EL (cell line): ENCODE data around the gene ATP2A3.
"Not testable (repeated sequence)": the region's sequence is repeated elsewhere in the genome, so short reads cannot be mapped to it uniquely, and the experiment has no call there.

Experiments used
- DNase-seq: peaks from one replicate; pipeline ENCODE4 v3.0.0-alpha.2; 2016

Gene ATP2A3

DNA sequence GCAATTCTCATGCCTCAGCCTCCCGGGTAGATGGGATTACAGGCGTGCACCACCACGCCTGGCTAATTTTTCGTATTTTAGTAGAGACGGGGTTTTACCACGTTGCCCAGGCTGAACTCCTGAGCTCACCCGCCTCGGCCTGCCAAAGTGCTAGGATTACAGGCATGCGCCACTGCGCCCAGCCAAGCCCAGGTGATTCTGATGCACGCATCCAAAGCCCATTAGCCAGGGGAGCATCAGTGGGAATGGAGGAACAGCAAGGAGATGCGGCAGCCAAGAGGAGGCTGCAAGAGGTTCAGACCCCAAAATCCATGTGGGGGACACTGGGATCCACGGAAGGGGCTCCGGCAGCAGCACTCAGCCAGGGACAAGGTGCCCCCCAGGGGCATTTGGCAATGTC lies 12.1 kb downstream of the ATP2A3 start:
- no peak for DNase-seq

DNA sequence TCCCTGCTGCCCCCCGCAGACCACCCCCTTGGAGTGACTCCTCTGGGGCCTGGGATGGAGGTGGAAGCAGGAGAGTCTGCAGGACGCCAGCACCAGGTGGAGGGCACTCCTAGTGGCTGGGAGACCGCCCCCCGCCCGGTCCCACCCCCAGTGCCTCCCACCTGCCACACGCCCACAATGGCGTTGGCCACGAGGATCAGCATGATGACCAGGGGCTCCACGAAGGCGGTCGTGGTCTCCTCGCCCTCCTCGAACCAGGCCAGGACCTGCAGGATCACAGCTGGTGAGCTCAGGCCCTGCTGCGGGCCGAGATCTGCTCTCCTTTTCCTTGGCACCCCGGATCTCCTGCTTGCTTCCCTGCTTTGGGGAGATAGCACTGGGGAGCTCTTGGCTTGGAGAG lies 12.8 kb downstream of the ATP2A3 start:
- no peak for DNase-seq

DNA sequence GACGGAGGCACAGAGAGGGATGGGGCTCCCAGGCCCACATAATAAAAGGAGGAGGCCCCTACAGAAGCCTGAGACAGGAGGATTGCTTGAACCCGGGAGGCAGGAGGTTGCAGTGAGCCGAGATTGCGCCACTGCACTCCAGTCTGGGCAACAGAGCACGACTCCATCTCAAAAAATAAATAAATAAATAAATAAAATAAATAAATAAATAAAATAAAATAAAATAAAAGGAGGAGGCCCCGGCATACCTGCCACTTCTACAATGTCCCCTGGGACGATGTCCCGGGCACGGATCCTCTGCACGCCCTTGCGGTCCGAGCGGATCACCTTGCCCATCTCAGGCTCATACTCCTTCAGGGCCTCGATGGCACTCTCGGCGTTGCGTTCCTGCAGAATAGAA lies 13.2 kb downstream of the ATP2A3 start:
- DNase-seq: no peak

DNA sequence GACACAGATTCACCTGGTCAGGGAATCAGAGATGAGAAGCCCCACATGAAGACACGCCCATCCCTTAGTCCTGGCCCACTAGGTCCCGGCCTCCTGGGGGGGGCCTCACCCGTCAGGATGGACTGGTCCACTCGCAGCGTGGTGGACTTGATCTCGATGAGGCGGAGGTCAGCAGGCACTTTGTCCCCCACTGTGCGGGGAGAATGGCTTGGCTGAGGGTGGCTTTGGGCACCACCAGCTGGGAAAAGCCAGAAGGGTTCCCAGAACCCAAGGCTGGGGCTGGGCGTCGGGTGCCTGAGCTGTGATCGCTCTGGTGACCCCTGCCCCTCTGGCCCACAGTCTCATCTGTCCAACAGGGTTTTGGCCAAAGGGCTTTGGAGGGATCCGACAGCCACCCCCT lies 13.7 kb downstream of the ATP2A3 start:
- no peak for DNase-seq

DNA sequence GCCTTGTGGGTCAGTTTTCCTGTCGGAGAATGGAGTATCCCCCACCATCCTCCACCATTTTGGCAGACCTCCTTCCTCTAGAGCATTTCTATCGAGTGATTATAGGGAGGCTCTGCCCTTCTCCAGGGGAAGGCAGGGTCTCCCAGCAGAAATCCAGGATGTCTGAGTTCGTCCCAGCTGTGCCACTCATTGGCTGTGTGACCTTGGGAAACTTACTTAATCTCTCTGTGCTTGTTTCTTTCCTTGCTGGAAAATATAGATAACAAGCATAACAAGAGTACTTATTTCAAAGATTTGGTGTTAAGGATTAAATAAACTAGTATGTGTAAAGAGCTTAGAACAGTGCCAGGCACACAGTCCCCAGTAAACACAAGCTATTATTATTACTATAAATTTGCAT lies 14.8 kb downstream of the ATP2A3 start:
- no peak for DNase-seq

DNA sequence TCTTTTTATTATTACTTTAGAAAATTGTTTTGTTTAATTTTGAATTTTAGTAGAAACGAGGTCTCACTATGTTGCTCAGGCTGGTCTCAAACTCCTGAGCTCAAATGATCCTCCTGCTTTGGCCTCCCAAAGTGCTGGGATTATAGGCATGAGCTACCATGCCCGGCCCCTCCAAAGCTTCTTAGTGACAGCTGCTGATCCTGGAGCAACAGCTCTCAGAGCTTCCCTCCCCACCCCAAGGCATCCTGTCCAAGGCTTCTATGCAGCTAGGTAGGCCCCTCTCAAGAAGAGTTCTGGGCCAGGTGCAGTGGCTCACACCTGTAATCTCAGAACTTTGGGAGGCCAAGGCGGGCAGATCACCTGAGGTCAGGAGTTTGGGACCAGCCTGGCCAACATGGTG lies 15.7 kb downstream of the ATP2A3 start:
- DNase-seq: not testable (repeated sequence)

DNA sequence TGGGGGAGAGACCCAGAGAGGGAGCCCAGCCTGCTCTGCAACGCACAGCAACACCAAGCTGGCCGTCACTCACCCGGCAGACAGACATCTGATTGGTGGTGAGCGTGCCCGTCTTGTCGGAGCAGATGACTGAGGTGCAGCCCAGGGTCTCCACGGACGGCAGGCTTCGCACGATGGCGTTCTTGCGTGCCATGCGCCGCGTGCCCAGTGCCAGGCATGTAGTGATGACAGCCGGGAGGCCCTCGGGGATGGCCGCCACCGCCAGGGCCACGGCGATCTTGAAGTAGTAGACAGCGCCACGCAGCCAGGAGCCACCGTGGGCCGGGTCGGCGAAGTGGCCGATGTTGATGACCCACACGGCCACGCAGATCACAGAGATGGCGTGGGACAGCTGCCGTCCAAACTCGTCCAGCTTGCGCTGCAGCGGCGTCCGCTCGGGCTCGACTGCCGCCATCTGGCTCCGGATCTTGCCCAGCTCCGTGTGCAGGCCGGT lies 16.9 kb downstream of the ATP2A3 start:
- no peak for DNase-seq

DNA sequence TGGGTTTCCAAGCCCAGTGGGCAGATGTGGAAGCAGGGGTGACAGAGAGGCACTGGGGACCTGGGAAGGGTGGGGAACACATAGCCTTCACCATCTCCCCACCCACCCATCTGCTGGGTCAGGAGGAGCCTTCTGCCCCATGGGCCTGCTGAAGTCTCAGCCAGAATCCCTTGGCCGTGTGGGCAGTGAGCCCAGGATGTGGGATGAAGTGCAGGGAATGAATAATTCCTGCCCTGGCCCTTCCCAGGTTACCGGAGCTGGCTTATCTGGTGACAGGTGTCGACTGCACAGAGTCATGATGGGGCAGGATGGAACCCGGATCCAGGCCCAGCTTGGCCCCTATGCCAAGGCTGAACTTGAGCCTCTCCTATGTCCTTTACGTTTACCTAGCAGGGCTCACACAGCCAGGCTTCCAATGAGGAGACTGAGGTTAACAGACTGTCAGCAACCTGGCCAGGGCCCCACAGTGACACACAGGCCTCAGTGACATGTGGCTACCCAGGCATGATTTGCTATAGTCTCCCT lies 17.5 kb downstream of the ATP2A3 start:
- no peak for DNase-seq

DNA sequence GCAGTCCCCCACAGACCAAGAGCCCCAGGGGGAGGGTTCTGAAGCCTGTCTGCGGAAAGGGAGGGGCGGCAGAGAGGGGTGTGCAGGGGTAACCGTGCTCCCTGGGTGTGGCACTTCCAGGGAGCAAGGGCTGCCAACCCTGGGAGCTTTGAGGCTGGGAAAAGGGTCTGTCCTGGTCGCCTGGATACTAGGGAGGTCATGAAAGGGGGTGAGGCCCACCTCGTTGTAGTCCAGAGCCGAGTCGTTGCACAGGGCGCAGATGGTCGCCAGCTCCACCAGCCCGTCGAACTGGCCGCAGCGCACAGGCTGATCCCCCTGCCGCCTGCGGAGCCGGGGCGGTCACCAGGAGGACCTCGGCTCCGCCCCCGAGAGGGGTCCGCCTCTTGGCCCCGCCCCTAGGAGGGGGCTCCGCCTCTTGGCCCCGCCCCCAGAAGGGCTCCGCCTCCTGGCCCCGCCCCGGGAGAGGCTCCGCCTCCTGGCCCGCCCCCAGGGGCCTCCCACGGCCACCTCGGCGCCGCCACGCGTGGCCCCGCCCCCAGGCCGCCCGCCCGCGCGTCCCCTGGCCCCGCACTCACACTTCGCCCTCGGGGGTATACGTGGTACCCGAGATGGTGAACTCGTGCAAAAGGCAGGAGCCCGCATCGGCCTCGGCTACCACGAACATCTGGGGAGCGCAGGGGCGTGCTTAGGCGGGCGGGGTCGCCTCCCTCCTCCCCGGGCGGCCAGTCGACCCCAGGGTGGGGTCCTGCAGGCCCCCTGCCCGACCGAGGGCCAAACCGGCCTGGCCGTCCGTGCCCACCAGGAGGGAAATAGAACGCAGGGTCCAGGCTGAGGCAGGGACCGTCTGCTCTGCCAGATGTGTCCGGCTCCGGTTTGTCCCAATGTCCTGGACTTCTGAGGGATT lies 19.5 kb downstream of the ATP2A3 start:
- DNase-seq: peak; percentile 71

DNA sequence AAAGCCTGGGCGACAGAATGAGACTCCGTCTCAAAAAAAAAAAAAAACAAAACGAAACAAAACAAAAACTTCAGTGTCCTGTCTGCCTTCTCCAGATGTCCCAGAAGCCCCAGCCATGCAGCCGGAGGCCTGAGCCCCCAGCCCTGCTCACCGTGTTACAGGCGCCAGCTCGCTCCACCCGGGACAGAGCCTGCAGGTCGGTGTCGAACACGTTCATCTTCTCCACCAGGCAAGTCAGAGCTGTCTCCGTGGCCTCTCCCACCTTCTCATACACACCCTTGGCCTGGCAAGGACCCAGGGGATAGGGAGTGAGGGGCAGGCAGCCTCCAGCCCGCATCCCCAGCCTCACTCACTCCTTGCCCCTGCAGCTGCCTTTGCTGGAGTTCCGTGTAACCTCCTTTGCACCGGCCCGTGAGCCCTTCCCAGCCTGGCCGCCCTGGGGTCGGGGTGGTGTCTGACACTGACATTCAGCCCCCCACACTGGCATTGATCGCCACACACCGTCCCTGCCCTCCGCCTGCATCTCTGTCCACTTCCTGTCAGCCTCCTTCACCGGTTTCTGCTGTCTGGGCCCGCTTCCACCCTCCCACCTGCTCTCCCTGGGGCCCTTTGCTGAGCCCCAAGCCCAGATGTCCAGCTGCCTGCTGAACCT lies 20.9 kb downstream of the ATP2A3 start:
- DNase-seq: no peak

DNA sequence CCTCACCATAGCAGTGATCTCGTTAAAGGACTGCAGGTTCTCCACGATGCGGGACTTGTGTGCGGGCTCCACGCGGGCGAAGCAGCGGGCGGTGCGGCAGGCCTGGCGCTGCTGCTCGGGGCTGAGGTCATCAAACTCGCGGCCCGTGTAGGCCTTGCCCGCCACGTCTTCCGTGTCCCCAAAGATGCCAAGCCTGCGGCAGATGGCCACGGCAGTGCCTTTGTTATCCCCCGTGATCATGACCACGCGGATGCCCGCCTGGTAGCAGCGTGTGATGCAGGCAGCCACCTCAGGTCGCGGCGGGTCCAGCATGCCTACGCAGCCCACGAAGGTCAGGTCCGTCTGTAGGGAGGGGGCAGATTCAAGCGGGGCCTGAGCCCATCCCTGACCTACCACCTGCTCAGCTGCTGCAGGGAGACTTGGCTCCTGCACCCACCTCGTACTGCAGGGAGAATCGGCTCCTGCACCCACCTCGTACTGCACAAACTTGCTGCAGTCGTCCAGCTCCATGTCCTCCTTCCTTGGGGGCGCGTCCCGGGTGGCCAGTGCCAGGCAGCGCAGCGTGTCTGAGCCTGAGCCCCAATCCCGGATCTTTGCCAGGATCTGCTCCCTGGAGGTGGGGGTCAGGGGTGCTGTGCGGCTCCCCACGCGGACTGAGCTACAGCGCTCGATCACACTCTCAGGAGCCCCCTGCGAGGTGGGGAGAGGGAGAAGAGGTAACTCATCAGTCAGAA lies 23.1 kb downstream of the ATP2A3 start:
- no peak for DNase-seq

DNA sequence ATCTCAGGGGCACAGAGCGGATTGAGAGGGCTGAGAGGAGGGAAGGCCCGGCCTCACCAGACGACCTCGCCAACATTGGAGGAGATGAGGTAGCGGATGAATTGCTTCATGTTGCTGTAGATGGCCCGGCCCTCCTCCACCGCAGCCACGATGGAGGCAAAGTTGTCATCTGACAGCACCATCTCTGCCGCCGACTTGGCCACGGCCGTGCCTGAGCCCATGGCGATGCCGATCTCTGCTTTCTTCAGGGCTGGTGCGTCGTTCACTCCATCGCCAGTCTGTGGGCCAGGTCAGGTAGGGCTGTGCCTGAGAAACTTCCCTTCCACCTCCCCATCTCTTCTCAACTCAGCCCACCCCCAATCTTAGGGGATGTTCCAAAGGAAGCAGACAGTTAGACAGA lies 26.9 kb downstream of the ATP2A3 start:
- no peak for DNase-seq

DNA sequence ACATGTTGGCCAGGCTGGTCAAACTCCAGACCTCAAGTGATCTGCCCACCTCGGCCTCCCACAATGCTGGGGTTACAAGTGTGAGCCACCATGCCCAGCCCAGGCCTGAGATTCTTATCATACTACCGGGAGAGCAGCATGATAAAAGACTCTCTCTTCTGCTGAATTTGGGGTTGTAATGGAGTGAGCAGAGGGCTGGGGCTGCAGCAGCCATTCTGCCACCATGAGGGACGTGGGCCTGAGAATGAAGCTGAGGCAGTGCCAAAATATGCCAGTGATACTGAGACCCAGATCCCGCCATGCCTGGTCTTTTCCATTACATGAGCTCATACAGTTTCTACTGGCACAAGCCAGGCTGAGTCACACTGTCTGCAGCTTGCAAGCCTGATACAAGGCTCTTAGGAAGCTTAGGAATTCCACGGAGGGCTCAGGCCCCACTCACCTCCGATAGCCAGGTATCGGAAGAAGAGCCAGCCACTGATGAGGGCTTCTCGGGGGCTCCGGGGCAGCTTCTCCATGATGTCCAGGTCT lies 28.3 kb downstream of the ATP2A3 start:
- peak; percentile 46 for DNase-seq

DNA sequence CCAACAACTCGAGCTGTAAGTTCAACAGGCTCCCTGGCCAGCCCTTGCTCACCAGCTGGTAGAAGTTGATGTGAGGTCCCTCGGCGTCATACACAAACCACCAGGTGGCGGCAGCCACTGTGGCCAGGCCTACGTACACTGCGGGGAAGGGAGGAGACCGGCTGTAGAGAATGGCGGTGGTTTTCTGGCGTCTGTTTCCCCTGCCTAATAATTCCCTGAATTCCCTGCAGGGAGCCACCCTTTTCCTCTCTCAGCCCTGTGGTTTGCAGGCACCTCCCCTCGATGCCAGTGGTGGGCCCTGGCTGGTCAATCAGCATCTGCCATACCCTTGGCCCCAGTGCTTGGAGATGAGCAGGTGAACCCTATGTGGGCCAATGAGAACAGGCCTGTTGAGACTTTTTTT lies 29.1 kb downstream of the ATP2A3 start:
- peak; percentile 56 for DNase-seq

DNA sequence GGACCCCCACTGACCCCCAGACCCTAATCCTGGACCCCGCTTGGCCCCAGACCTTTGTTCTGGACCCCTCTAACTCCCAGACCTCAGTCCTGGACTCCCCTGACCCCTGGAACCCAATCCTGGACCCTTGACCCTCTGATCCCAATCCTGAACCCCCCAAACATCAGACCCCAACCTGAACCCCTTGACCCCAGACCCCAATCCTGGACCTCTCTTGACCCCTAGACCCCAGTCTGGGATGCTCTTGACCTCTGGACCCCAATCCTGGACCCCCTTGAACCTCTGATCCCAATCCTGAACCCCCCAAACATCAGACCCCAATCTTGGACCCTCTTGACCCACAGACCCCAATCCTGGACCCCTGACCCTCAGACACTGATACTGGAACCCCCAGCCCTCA lies 34.5 kb downstream of the ATP2A3 start:
- DNase-seq: no peak

DNA sequence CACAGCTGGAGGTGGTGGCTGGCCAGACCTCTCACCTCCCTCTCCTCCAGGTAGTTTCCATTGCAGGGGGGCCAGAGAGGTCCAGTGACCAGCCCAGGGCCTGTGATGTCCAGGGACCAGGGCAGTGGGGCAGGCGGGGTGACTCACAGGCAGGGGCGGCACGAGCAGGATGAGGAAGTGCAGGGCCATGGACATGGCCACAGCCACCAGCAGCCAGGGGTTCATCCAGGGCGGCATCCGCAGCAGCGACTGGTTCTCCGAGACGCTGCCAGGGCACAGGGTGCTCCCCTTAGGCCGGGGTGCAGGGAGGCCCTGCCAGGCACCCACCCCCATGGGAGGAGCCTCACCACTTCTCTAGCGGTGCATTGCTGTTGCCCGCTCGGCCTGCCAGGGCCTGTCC lies 35.1 kb downstream of the ATP2A3 start:
- DNase-seq: no peak

DNA sequence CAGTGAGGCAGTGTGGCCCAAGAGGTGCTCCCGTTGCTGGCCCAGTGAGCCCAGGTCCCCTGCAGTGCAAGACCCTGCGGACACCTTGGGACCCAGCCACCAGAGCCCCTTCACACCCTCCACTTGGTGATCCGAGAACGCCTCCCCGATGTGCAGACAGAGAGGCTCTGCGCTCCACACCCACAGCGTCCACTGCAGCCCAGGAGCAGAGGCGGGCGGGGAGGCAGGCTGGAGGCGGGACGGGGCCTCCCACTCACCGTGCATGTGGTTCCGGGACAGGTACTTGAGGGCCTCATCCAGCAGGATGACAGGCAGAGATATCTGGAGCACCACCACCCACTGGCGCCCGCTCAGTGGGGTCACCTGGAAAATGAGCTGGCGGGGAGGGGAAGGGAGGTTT lies 35.8 kb downstream of the ATP2A3 start:
- DNase-seq: no peak

DNA sequence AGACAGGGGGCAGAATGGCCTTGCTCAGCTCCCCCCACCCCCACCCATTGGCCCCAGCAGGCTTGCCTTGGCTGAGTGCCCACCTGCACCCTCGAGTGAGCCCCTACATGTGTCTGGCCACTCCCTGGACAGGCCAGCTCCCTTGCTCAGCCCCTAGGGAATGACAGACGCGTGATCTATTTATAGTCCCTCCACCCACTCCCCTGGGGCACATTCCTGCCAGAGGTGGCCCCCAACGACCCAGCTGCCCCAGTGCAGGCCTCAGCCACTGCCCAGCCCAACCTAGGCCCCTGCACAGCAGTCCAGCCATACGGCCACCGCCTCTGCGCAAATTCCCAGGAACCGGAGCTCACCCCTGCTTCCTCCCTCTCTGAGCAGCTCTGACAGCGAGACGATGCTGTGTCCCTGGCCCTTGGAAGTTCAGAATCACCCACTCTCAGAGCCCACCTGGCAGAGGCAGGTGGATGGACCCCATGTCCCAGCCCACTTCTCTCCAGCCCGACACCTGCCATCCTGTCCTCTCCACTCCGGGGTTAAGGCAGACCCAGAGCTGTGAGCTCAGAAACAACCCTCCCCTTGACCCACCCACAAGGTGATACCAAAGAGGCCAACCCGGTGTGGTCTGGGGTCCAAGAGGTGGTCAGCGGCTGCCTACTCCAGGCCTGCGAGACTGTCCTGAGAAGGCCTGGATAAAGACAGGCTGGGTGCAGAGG lies 36.5 kb downstream of the ATP2A3 start:
- peak; percentile 14 for DNase-seq

DNA sequence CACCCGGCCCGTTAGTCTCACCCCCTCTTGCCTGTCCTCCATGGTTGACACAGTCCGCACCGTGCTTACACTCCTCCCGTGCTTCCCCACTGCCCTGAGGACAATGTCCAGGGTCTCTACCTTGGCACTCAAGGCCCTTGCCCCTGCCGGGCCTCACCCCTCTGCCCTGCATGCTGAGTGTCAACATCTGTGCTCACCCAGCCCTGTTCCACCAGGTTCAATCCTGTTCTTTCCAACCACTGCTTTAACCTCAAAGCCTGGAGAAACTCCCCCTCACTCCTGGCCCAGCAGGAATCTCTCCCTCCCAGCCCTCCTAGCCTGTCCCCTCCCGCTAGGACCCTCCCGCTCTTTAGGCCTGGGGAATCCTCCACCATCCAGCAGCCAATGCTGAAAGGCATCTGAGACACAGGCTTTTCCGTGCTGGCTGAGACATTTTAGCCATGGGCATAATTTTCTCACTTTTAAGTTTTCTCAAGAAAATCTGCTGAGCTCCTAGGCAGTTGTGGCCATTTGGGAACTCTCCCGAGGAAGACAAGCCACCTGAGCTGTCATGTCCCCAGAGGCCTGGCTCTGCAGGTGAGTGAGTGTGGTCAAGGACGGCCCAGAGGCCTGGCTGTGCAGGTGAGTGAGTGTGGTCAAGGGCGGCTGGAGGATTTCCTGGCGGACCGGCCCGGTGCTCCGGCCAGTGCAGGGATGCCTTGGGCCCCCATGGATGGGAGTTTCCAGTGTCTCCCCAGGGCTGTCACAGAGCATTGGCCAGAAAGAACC lies 37.2 kb downstream of the ATP2A3 start:
- DNase-seq: no peak

DNA sequence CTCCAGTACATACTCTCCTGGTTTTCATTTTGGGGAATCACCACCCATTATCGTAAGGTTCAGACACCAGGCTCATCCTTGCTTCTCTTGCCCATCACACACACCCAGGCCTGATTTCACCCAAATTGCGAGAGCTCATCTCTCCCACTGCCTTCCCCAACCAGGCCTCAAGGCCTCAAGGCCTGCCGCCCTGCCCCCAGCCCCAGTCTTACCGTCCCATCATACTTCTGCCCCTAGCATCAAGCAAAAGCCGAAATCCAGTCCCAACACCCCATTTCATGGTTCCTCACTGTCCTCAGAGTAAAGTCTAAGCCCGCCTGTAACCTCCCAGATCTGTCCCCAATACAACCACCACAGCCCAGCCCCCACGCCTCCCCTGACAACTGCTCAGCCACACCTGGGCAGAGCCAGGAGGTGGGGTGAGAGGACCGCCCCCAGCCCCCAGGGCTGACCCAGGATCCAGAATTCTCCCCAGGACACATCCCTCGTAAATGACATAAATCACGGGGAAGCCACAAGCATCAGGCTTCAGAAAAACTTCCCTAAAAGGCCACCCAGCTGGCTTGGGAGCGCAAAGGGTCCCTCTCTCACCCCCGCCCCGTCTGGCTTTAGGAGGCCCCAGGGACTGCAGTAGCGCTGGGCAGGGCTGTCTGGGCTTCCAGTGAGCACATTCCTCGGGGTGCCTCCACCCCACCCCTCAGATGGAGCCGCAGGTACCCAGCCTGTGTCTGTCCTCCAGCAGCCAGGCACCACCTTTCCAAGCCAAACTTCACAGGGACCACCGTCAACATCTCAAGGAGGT lies 38.4 kb downstream of the ATP2A3 start:
- no peak for DNase-seq
